Measurements from ENCODE around the gene STC2. TPM values are rescaled to one million over a fixed set of nuclear protein-coding genes. Genes with fewer than 3 reads are reported as not detected.

STC2 gene
- total and polyA plus RNA-seq, 4 experiments from 2014 or later, result not detected

DNA sequence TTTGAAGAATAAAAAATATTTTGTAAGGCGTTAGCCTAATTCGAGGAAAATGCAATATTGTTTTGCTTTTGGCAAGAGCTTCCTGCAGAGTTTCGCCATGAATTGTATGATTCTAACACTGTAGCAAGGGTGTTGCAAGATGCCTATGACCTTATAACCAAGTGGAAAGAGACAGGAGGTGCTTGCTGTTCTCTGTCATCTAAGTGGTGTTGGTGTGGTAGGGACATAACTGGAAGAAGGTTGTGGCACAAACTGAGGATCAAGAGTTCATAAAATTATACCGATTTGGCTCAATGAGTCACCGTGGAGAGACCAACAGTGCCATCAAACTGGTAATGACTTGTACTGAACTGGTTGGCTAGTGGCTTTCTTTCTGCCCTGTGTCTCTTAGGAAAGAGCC lies 6.3 kb downstream of the STC2 start:
- peaks cover 13% of the 10 kb centered on the region for H3K27me3 ChIP-seq (ENCODE audit: insufficient read depth, low read length)
- POLR2A ChIA-PET (ENCODE audit: partially characterized antibody), result no interaction called here
- no peak overlapping the region for H3K4me3 ChIP-seq (ENCODE audit: low read length in 2 of 2)
- Mint-ChIP-seq H3K4me3 (no peak overlapping the region), H3K9me3 (no peaks in the 10 kb centered on the region), H3K36me3 (no peaks in the 10 kb centered on the region), H3K4me1 (peaks cover 3 to 14% (median 5%) of the 10 kb centered on the region in 4 donors), H3K27ac (no peak overlapping the region), H3K27me3 (peaks cover 39 to 53% of the 10 kb centered on the region in 2 donors)
- CTCF ChIA-PET (ENCODE audit: partially characterized antibody), result no interaction called here
- no peak overlapping the region for H3K27ac ChIP-seq (ENCODE audit: low read depth, low read length)
- H3K36me3 ChIP-seq (ENCODE audit: insufficient read depth, low read length), result no peaks in the 10 kb centered on the region
- intact Hi-C loops (cut with micrococcal nuclease), result no loop called here
- H3K4me1 ChIP-seq (ENCODE audit: insufficient read depth, low read length), result peaks cover 4% of the 10 kb centered on the region
- H3K9me3 ChIP-seq (ENCODE audit: control insufficient read depth in 1 of 2, low read length in 2 of 2), result no peaks in the 10 kb centered on the region
- no peak for DNase-seq

DNA sequence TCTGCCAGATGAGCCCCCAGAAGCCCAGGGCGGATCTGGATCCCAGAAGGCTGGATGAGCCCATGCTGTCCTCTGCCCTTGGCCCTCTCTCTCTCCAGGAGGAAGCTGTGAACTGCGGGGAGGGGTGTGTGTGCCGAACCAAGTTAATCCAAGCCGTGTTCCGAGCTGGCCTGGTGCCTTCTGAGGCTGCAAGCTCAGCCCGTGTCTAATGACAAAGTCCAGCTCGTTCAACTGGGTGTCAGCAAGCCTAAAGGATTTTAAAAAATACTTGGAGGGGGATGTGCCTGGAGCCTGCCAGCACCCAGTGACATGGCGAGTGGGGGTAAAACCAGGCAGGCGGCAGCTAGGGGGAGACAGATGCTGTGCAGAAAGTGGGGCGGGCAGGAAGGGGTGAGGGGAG lies 8.0 kb downstream of the STC2 start:
- Mint-ChIP-seq H3K4me3 (no peak overlapping the region), H3K27me3 (peaks cover 42 to 51% of the 10 kb centered on the region in 2 donors), H3K4me1 (peaks cover 0 to 9% (median 4%) of the 10 kb centered on the region in 4 donors), H3K36me3 (no peaks in the 10 kb centered on the region), H3K9me3 (no peaks in the 10 kb centered on the region), H3K27ac (no peak overlapping the region)
- H3K36me3 ChIP-seq (ENCODE audit: insufficient read depth, low read length), result no peaks in the 10 kb centered on the region
- H3K27ac ChIP-seq (ENCODE audit: low read depth, low read length), result no peak overlapping the region
- intact Hi-C loops (cut with micrococcal nuclease), result no loop called here
- no peak overlapping the region for H3K4me3 ChIP-seq (ENCODE audit: low read length in 2 of 2)
- CTCF ChIA-PET (ENCODE audit: partially characterized antibody), result interaction anchor here (0.6 to 1.2 kb wide), 2 partner anchors 26 to 38 kb away, joined by 3 to 4 read pairs; no protein-coding TSS in a partner anchor
- POLR2A ChIA-PET (ENCODE audit: partially characterized antibody), result no interaction called here
- H3K9me3 ChIP-seq (ENCODE audit: control insufficient read depth in 1 of 2, low read length in 2 of 2), result no peaks in the 10 kb centered on the region
- peaks cover 7% of the 10 kb centered on the region for H3K27me3 ChIP-seq (ENCODE audit: insufficient read depth, low read length)
- H3K4me1 ChIP-seq (ENCODE audit: insufficient read depth, low read length), result no peaks in the 10 kb centered on the region
- DNase-seq, result no peak

DNA sequence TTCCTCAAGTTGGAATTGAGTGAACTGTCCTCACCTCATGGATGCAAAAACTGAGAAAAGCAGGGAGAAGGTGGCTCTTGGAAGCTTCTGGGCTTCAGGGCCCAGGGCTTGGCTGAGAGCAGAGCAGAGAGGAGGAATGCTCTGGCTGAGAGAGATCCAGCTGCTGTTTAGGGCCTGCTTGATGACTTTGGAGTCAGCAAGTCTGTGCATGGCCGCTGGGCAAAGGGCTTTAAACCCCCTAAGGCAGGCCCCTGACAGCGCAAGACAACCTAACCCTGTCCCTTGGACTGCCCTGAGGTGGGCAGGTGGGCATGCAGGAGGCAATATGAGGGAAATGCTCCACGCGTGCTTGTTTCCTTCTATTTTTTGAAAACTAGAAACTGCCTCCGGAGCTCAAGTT lies 8.6 kb downstream of the STC2 start:
- Mint-ChIP-seq H3K4me3 (no peak overlapping the region), H3K27me3 (peaks cover 41 to 48% of the 10 kb centered on the region in 2 donors), H3K9me3 (no peaks in the 10 kb centered on the region), H3K4me1 (peaks cover 0 to 9% (median 2%) of the 10 kb centered on the region in 4 donors), H3K36me3 (no peaks in the 10 kb centered on the region), H3K27ac (no peak overlapping the region)
- Histone ChIP-seq H3K4me1 (ENCODE audit: insufficient read depth, low read length) (no peaks in the 10 kb centered on the region), H3K27me3 (ENCODE audit: insufficient read depth, low read length) (peaks cover under 1% of the 10 kb centered on the region), H3K27ac (ENCODE audit: low read depth, low read length) (no peak overlapping the region), H3K9me3 (ENCODE audit: control insufficient read depth in 1 of 2, low read length in 2 of 2) (no peaks in the 10 kb centered on the region), H3K36me3 (ENCODE audit: insufficient read depth, low read length) (no peaks in the 10 kb centered on the region), H3K4me3 (ENCODE audit: low read length in 2 of 2) (no peak overlapping the region)
- intact Hi-C loops (cut with micrococcal nuclease), result no loop called here
- CTCF ChIA-PET (ENCODE audit: partially characterized antibody), result interaction anchor here (0.6 to 1.2 kb wide), 2 partner anchors 25 to 38 kb away, joined by 3 to 4 read pairs; no protein-coding TSS in a partner anchor
- DNase-seq, result no peak
- POLR2A ChIA-PET (ENCODE audit: partially characterized antibody), result no interaction called here

DNA sequence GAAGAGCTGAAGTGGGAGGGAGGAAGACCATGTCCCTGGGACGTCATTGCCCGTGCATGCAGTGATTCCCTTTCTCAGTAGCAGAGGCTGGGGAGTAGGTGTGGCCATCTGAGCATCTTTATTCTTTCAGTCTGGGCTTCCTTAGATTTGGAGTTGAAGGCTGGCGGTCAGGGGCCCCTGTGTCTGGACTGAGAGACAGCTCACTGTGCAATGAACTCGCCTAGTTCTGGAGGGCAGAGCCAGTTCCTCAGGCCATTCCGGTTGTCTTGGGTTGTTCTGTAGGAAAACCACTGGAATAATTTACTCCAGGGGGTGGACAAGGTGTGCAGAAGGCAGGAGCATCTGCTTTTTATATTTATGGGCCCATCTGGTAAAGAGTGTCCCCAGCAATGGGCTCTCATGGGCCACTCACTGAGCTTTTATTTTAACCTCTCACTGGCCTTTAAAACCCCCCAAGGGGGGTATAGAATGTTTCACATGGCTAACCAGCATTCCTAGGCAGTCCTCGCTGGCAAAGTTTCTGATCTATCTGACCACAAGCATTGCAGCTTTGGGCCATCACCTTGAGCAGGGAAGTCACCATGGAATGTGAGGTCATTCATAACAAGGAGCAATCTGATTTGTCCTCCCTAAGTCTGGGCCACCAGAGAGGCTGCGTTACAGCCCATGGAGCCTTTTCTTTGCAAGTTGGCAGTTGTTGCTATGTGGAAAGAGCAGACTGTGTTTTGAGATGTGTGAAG lies 9.2 kb downstream of the STC2 start:
- Mint-ChIP-seq H3K4me1 (peaks cover 0 to 5% (median 0%) of the 10 kb centered on the region in 4 donors), H3K27me3 (peaks cover 37 to 47% of the 10 kb centered on the region in 2 donors), H3K36me3 (no peaks in the 10 kb centered on the region), H3K4me3 (no peak overlapping the region), H3K27ac (no peak overlapping the region), H3K9me3 (no peaks in the 10 kb centered on the region)
- Histone ChIP-seq H3K27me3 (ENCODE audit: insufficient read depth, low read length) (no peaks in the 10 kb centered on the region), H3K9me3 (ENCODE audit: control insufficient read depth in 1 of 2, low read length in 2 of 2) (no peaks in the 10 kb centered on the region), H3K36me3 (ENCODE audit: insufficient read depth, low read length) (no peaks in the 10 kb centered on the region), H3K4me1 (ENCODE audit: insufficient read depth, low read length) (no peaks in the 10 kb centered on the region), H3K4me3 (ENCODE audit: low read length in 2 of 2) (no peak overlapping the region), H3K27ac (ENCODE audit: low read depth, low read length) (no peak overlapping the region)
- intact Hi-C loops (cut with micrococcal nuclease), result no loop called here
- no peak for DNase-seq
- ChIA-PET CTCF (ENCODE audit: partially characterized antibody) (no interaction called here), POLR2A (ENCODE audit: partially characterized antibody) (no interaction called here)

DNA sequence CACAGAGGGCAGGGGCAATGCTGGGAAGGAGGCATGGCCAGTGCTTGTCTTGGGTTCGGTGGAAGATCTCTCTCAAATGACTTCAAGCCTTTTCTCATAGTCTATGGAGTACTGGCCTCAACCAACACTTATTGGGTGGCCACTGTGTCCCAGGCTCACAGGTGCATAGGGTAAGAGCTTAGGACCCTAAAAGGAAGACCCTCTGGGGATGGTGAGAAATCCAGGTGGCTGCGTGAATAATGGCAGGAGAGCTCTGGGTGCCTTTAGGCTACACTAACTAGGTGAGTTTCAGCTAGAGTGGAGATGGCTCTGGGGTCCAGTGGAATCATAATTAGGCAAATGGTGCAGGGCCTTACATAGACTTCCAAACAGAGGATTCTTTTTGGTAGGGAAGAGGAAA lies 9.9 kb downstream of the STC2 start:
- DNase-seq, result no peak
- H3K4me3 Mint-ChIP-seq, result no peak overlapping the region
- H3K9me3 ChIP-seq (ENCODE audit: control insufficient read depth in 1 of 2, low read length in 2 of 2), result no peaks in the 10 kb centered on the region
- H3K27ac ChIP-seq (ENCODE audit: low read depth, low read length), result no peak overlapping the region
- no peaks in the 10 kb centered on the region for H3K4me1 ChIP-seq (ENCODE audit: insufficient read depth, low read length)
- ChIA-PET CTCF (ENCODE audit: partially characterized antibody) (no interaction called here), POLR2A (ENCODE audit: partially characterized antibody) (no interaction called here)
- no peak overlapping the region for H3K4me3 ChIP-seq (ENCODE audit: low read length in 2 of 2)
- H3K27me3 Mint-ChIP-seq, result peaks cover 34 to 48% of the 10 kb centered on the region in 2 donors
- no peaks in the 10 kb centered on the region for H3K4me1 Mint-ChIP-seq
- H3K36me3 ChIP-seq (ENCODE audit: insufficient read depth, low read length), result no peaks in the 10 kb centered on the region
- no peak overlapping the region for H3K27ac Mint-ChIP-seq
- H3K36me3 Mint-ChIP-seq, result no peaks in the 10 kb centered on the region
- no peaks in the 10 kb centered on the region for H3K27me3 ChIP-seq (ENCODE audit: insufficient read depth, low read length)
- intact Hi-C loops (cut with micrococcal nuclease), result no loop called here
- H3K9me3 Mint-ChIP-seq, result no peaks in the 10 kb centered on the region

DNA sequence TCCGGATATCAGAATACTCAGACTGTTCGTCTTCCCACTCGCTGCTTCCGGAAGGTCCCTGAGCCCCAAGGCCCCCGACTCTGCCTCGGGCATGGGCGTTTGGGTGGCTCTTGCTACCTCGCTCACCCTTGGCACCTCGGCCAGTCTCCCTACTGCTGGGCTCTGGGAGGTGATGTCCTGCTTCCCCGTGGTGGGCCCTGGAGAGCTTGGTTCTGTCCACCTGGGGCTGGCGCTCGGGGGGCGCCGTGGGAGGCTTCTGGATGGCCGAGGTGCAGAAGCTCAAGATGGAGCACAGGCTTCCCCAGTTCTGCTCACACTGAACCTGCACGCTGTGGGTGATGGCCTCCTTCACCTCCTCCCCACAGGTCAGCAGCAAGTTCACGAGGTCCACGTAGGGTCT lies 10.4 kb downstream of the STC2 start:
- H3K4me1 ChIP-seq (ENCODE audit: insufficient read depth, low read length), result no peaks in the 10 kb centered on the region
- H3K27ac Mint-ChIP-seq, result no peak overlapping the region
- ChIA-PET POLR2A (ENCODE audit: partially characterized antibody) (no interaction called here), CTCF (ENCODE audit: partially characterized antibody) (no interaction called here)
- H3K9me3 ChIP-seq (ENCODE audit: control insufficient read depth in 1 of 2, low read length in 2 of 2), result no peaks in the 10 kb centered on the region
- no peaks in the 10 kb centered on the region for H3K36me3 Mint-ChIP-seq
- no peaks in the 10 kb centered on the region for H3K4me1 Mint-ChIP-seq
- no peak overlapping the region for H3K4me3 ChIP-seq (ENCODE audit: low read length in 2 of 2)
- no peak overlapping the region for H3K27ac ChIP-seq (ENCODE audit: low read depth, low read length)
- peaks cover 34 to 46% of the 10 kb centered on the region in 2 donors for H3K27me3 Mint-ChIP-seq
- intact Hi-C loops (cut with micrococcal nuclease), result no loop called here
- no peaks in the 10 kb centered on the region for H3K27me3 ChIP-seq (ENCODE audit: insufficient read depth, low read length)
- no peak overlapping the region for H3K4me3 Mint-ChIP-seq
- DNase-seq, result no peak
- no peaks in the 10 kb centered on the region for H3K9me3 Mint-ChIP-seq
- H3K36me3 ChIP-seq (ENCODE audit: insufficient read depth, low read length), result no peaks in the 10 kb centered on the region

DNA sequence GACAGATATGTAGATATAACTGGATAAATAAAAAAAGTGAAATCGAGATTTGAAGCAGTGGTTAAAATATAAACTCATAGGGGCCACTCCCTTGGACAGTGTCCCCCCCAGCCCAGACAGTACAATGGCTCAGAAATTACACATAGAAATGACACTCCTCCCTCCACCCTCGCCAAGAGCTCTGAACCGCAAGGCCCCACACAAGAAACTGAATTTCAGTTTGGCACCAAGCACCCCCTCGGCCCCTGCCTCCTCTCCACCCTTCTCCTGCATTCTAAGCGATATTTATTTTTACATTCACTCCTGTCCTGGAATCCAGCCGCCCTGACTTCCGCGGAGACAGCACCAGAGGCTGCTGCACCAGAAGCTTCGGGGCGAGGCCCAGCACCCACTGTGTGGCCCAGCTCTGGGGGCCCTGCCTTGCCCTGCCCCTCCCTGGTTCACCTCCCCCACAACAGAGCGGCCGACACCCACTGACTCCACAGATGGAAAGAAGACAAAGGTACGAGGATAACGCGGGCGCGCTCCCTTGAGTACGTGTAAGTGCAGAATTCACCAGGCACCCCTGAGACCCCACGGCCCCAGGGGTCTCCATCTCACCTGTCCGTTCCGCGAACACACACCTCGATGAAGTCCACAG lies 11.0 kb downstream of the STC2 start:
- H3K36me3 Mint-ChIP-seq, result no peaks in the 10 kb centered on the region
- peaks cover 37 to 45% of the 10 kb centered on the region in 2 donors for H3K27me3 Mint-ChIP-seq
- no peak overlapping the region for H3K27ac Mint-ChIP-seq
- Histone ChIP-seq H3K4me1 (ENCODE audit: insufficient read depth, low read length) (no peaks in the 10 kb centered on the region), H3K27me3 (ENCODE audit: insufficient read depth, low read length) (no peaks in the 10 kb centered on the region), H3K27ac (ENCODE audit: low read depth, low read length) (no peak overlapping the region), H3K9me3 (ENCODE audit: control insufficient read depth in 1 of 2, low read length in 2 of 2) (no peaks in the 10 kb centered on the region), H3K36me3 (ENCODE audit: insufficient read depth, low read length) (no peaks in the 10 kb centered on the region), H3K4me3 (ENCODE audit: low read length in 2 of 2) (no peak overlapping the region)
- no peak overlapping the region for H3K4me3 Mint-ChIP-seq
- POLR2A ChIA-PET (ENCODE audit: partially characterized antibody), result no interaction called here
- no peaks in the 10 kb centered on the region for H3K9me3 Mint-ChIP-seq
- intact Hi-C loops (cut with micrococcal nuclease), result no loop called here
- DNase-seq, result no peak
- CTCF ChIA-PET (ENCODE audit: partially characterized antibody), result no interaction called here
- no peaks in the 10 kb centered on the region for H3K4me1 Mint-ChIP-seq
